Heart left ventricle (tissue), 13 donors: ENCODE data around the gene PRIMA1.

Experiments
- CTCF ChIP-seq, 12 donors: fragments of 200-600 bp; sonication (generic) in 4 of 12; IDR thresholded peaks; one replicate each; pipeline versions ENCODE4 v1.5.0 to v1.8.0; 2018 to 2022; ENCODE audit warnings: antibody characterized with exemption in 12 of 12, mild to moderate bottlenecking in 5 of 12
- POLR2A ChIP-seq, 2 donors: fragments of 450-650 bp; IDR thresholded peaks; one replicate each; pipeline ENCODE4 v1.6.1; 2017; ENCODE audit warnings: antibody characterized with exemption in 2 of 2, mild to moderate bottlenecking in 2 of 2, moderate library complexity in 2 of 2
- donor health status: ischemic (EF 13 %, LVEDD 7.1; RV severe dilation, severe dysfunction).
- donor health status: DM: no; HTN: yes; CAD: no.
- donor health status: DM: no; HTN: no; CAD: no.
- donor health status: ischemic (EF 25% LVEDD 6.9; RV normal size, moderate dysfunction).
- donor health status: ischemic (EF 25% LVEDD 5.7; RV mildly dilated, moderate dysfunction).
- donor health status: ischemic (EF 35%, LVEDD 5.7; RV mildly dilated, moderate dysfunction).
- donor health status: nonischemic (EF 11% LVEDD 7.7; RV severe dilation, severe dysfunction).
- donor health status: DM: yes; HTN: yes; CAD: no.
- donor health status: PGD.
- donor health status: ischemic (EF 29% LVEDD 5.4; RV normal size, mild dysfunction).
- donor health status: nonischemic (EF 23%, LVEDD 6.1; RV moderate dilation, normal function).

GRCh38 chr14:93818857-93819256 lies 30.6 kb upstream of the PRIMA1 start:
- TF ChIP-seq CTCF (IDR thresholded peaks at IDR 0.05), result no peak
- no peak for TF ChIP-seq POLR2A (IDR thresholded peaks at IDR 0.05)
